GM12878 (cell line): ENCODE data around the gene AVEN. TPM values are rescaled to one million over a fixed set of nuclear protein-coding genes. Genes with fewer than 3 reads are reported as not detected.
"Not testable (repeated sequence)": the region's sequence is repeated elsewhere in the genome, so short reads cannot be mapped to it uniquely, and the experiment has no call there.

ENCODE experiments used
- ATAC-seq: fragments of 200-7000 bp; cut with Tn5 transposase; 3 replicates; pipeline ENCODE4 v1.9.1; 2020; ENCODE audit warnings: mild to moderate bottlenecking, moderate library complexity
- BruUV-seq: library from RNA; stranded (reverse); fragments of 400-500 nt; replicated peaks from 2 replicates; lab custom pipeline; 2021; lab: Mats Ljungman, UMichigan
- CTCF ChIA-PET: fragments of 300-600 bp; sonication (Branson Sonifier 250); formaldehyde crosslinking; extraction: SDS; loops from one replicate; lab custom pipeline; 2021; ENCODE audit warnings: inconsistent platforms; lab: Yijun Ruan, JAX
- POLR2A ChIA-PET: fragments of 350-600 bp; formaldehyde crosslinking; extraction: SDS; loops from one replicate; lab custom pipeline; 2021; ENCODE audit warnings: inconsistent platforms; lab: Charles Lee
- RAD21 ChIA-PET: fragments of 300-600 bp; sonication (Branson Sonifier 250); formaldehyde crosslinking; loops from one replicate; lab custom pipeline; 2023; ENCODE audit warnings: antibody characterized with exemption; ENCODE audit not compliant: unreplicated experiment; lab: Charles Lee
- SMC1A ChIA-PET: fragments of 300-600 bp; sonication (Branson Sonifier 250); formaldehyde crosslinking; loops from one replicate; lab custom pipeline; 2023; ENCODE audit not compliant: unreplicated experiment, uncharacterized antibody; lab: Charles Lee
- DNase-seq: peaks from one replicate; pipeline ENCODE4 v3.0.0-alpha.2; 2011; ENCODE audit warnings: low read depth, low spot score
- FAIRE-seq: peaks from 3 replicates; lab custom pipeline; 2011; peaks lifted over from hg19 to GRCh38; lab: Jason Lieb, UNC
- H2AFZ ChIP-seq: 2 replicates; pipeline ENCODE4 v1.6.0; 2011; ENCODE audit warnings: low read depth, low read length, control low read depth; ENCODE audit not compliant: control insufficient read depth
- H3K27ac ChIP-seq: 2 replicates; pipeline ENCODE4 v1.5.1; 2011; ENCODE audit warnings: control low read depth; ENCODE audit not compliant: control insufficient read depth, insufficient read depth
- H3K27me3 ChIP-seq, 2 experiments: replicated peaks in 1 of 2; 2 replicates each; pipeline versions ENCODE4 v1.6.0 to v1.6.1; 2011; ENCODE audit warnings: low read length in 1 of 2; ENCODE audit not compliant: control insufficient read depth in 2 of 2, insufficient read depth in 2 of 2
- H3K36me3 ChIP-seq, 2 experiments: 2 replicates each; pipeline ENCODE4 v1.5.1; 2011; ENCODE audit warnings: low read length in 1 of 2; ENCODE audit not compliant: control insufficient read depth in 2 of 2, insufficient read depth in 2 of 2
- H3K4me1 ChIP-seq: 2 replicates; pipeline ENCODE4 v1.6.1; 2011; ENCODE audit warnings: mild to moderate bottlenecking, low read length, moderate library complexity, mixed read lengths; ENCODE audit not compliant: control insufficient read depth, insufficient read depth
- H3K4me2 ChIP-seq: 2 replicates; pipeline ENCODE4 v1.6.0; 2011; ENCODE audit warnings: control low read depth; ENCODE audit not compliant: control insufficient read depth, insufficient read depth
- H3K4me3 ChIP-seq: fragments of 200-600 bp; sonication (generic); 2 replicates; pipeline ENCODE4 v1.5.1; 2016
- H3K79me2 ChIP-seq: 2 replicates; pipeline ENCODE4 v1.6.0; 2011; ENCODE audit warnings: low read length; ENCODE audit not compliant: control insufficient read depth, insufficient read depth
- H3K9ac ChIP-seq: 2 replicates; pipeline ENCODE4 v1.8.0; 2011; ENCODE audit warnings: low read length, control low read depth, mixed read lengths; ENCODE audit not compliant: control insufficient read depth, insufficient read depth
- H3K9me3 ChIP-seq: replicated peaks from 3 replicates; pipeline ENCODE4 v1.5.1; 2011; ENCODE audit warnings: mild to moderate bottlenecking, low read length; ENCODE audit not compliant: control insufficient read depth, insufficient read depth
- H4K20me1 ChIP-seq: 2 replicates; pipeline ENCODE4 v1.6.0; 2011; ENCODE audit not compliant: control insufficient read depth, insufficient read depth
- KLF5 ChIP-seq: fragments of 450-650 bp; IDR thresholded peaks from 2 replicates; pipeline ENCODE4 v1.6.1; 2014; ENCODE audit warnings: mild to moderate bottlenecking; ENCODE audit not compliant: partially characterized antibody
- NFYB ChIP-seq: IDR thresholded peaks from 2 replicates; pipeline ENCODE4 v1.6.1; 2011; ENCODE audit warnings: low read depth, mild to moderate bottlenecking, low read length, improper control_type of control experiment, moderate library complexity; ENCODE audit not compliant: insufficient read depth
- WGBS: methylation state at CpG from one replicate; pipeline ENCODE4 v1.1.6; 2016; ENCODE audit warnings: low lambda C conversion rate; ENCODE audit not compliant: insufficient replicate concordance, insufficient coverage; ENCODE audit errors: missing lambda C conversion rate; 5-methylcytosine and 5-hydroxymethylcytosine counted together
- in situ Hi-C: fragments of 300-500 bp; cut with MboI; formaldehyde crosslinking; loops from 9 replicates; pipeline ENCODE4 v1.14.3; 2018; ENCODE audit warnings: mixed read lengths
- intact Hi-C: fragments of 100-400 bp; cut with micrococcal nuclease; formaldehyde crosslinking; loops from one replicate; pipeline ENCODE4 v1.14.2; 2022; ENCODE audit not compliant: unreplicated experiment
- polyA plus RNA-seq, 11 experiments: library from polyadenylated mRNA; depleted of rRNA in 4 of 11; unstranded in 6 of 11; stranded (reverse) in 5 of 11; fragments of >200 nt; fragmentation: Nextera tagmentation in 4 of 11; fragmentation: Illumina TruSeq in 1 of 11; extraction: Ambion mirVana in 4 of 11; extraction: Trizol in 1 of 11; gene quantifications; 1 replicate in 1 of 11; 2 replicates in 10 of 11; pipeline versions ENCODE4 v1.2.1 to v1.2.3, GENCODE V29; 2011 to 2016; ENCODE audit warnings: inconsistent platforms in 2 of 11, missing spikeins in 2 of 11, low read depth in 1 of 11
- total RNA-seq, 4 experiments: library from RNA; depleted of rRNA in 3 of 4; stranded (reverse); fragments of >200 nt in 3 of 4; fragmentation: Illumina TruSeq in 1 of 4; extraction: Trizol in 1 of 4; gene quantifications; 2 replicates each; pipeline versions ENCODE4 v1.2.1 to v1.2.3, GENCODE V29; 2013 to 2021

The AVEN gene
- total and polyA plus RNA-seq, 10 of the 15 experiments (the other 5 are each of a cell fraction or from before 2014, with no cell fraction given), result 1.4 to 15.1 (median 10.5) TPM

DNA sequence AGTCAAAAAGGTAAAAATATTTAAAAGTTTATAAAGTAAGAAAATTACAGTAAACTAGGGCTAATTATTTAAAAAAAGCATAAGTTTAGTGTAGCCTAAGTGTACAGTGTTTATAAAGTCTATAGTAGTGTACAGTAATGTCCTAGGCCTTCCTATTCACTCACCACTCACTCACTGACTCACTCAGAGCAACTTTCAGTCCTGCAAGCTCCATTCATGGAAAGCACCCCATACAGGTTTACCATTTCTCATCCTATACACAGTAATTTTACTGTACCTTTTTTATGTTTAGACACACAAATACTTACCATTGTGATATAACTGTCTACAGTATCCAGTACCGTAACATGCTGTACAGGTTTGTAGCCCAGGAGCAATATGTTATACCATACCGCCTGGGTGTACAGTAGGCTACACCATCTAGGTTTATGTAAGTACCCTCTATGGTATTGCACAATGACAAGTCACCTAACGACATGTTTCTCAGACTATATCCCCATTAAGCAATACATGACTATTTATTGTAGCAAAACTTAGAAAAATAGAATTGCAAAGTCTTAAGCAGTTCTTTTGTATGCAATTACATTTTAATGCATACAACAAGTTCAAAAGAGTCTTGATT lies 19.5 kb downstream of the AVEN start:
- CTCF ChIA-PET, result interaction anchor here (1.0 kb wide), 2 partner anchors 50 to 188 kb away, joined by 3 read pairs; no protein-coding TSS in a partner anchor
- no TSS peak for BruUV-seq
- WGBS, result 99% methylated on average over 3 of the region's 3 CpGs

GRCh38 chr15:34018738-34019137 lies 20.3 kb downstream of the AVEN start:
- BruUV-seq, ATAC-seq: not testable (repeated sequence)

More for the DNA sequence above, 19.5 kb downstream of the AVEN start:
- Histone ChIP-seq H3K79me2 (no peaks in the 10 kb centered on the region), H3K4me3 (no peak overlapping the region), H3K27ac (no peak overlapping the region), H2AFZ (no peak overlapping the region), H3K4me1 (no peaks in the 10 kb centered on the region), H3K9ac (no peak overlapping the region), H4K20me1 (no peaks in the 10 kb centered on the region), H3K27me3 (no peaks in the 10 kb centered on the region), H3K36me3 (no peaks in the 10 kb centered on the region), H3K4me2 (no peak overlapping the region), H3K9me3 (no peaks in the 10 kb centered on the region; the same call in 2 of the 3 replicates)
- ChIA-PET RAD21 (no interaction called here), POLR2A (no interaction called here), SMC1A (no interaction called here)
- no peak for ATAC-seq
- DNase-seq, result no peak
- in situ Hi-C loops, result no loop called here
- intact Hi-C loops, result no loop called here
- FAIRE-seq, result no peak
- TF ChIP-seq KLF5, result no peak

More at GRCh38 chr15:34018738-34019137, 20.3 kb downstream of the AVEN start:
- H4K20me1 ChIP-seq, H2AFZ ChIP-seq, H3K27ac ChIP-seq, H3K36me3 ChIP-seq, FAIRE-seq, H3K4me2 ChIP-seq, H3K4me3 ChIP-seq, SMC1A ChIA-PET, RAD21 ChIA-PET, DNase-seq, H3K27me3 ChIP-seq, H3K9me3 ChIP-seq, POLR2A ChIA-PET, intact Hi-C loops, H3K9ac ChIP-seq, H3K4me1 ChIP-seq, in situ Hi-C loops, H3K79me2 ChIP-seq: not testable (repeated sequence)
- CTCF ChIA-PET, result interaction anchor here (1.0 kb wide), 2 partner anchors 50 to 188 kb away, joined by 3 read pairs; no protein-coding TSS in a partner anchor
- peak; percentile 50; the same call in 1 of the 2 replicates for TF ChIP-seq NFYB
- 98% methylated on average over 2 of the region's 2 CpGs for WGBS
